H9 (cell line): ENCODE results near the gene SMAD3. TPM values are rescaled to one million over a fixed set of nuclear protein-coding genes. Genes with fewer than 3 reads are reported as not detected.

Experiments
- DNase-seq: peaks from one replicate; pipeline ENCODE4 v3.0.0-alpha.2; 2017
- H2AFZ ChIP-seq: one replicate; pipeline ENCODE4 v1.6.1; 2013; ENCODE audit warnings: mild to moderate bottlenecking, low read length, control low read depth, moderate library complexity
- H2AK5ac ChIP-seq: 2 replicates; pipeline ENCODE4 v1.6.1; 2013; ENCODE audit warnings: low read length, control low read depth, mixed read lengths; ENCODE audit not compliant: insufficient read length
- H2BK120ac ChIP-seq: one replicate; pipeline ENCODE4 v1.6.1; 2013; ENCODE audit warnings: low read depth, mild to moderate bottlenecking, low read length, control low read depth, inconsistent platforms; ENCODE audit not compliant: poor library complexity, severe bottlenecking
- H2BK12ac ChIP-seq: 2 replicates; pipeline ENCODE4 v1.6.1; 2013; ENCODE audit warnings: low read length, control low read depth, mixed read lengths, low read depth; ENCODE audit not compliant: insufficient read length
- H2BK15ac ChIP-seq: 2 replicates; pipeline ENCODE4 v1.6.1; 2013; ENCODE audit warnings: low read depth, low read length, control low read depth
- H2BK20ac ChIP-seq: one replicate; pipeline ENCODE4 v1.6.1; 2013; ENCODE audit warnings: low read depth, mild to moderate bottlenecking, low read length, control low read depth, inconsistent platforms; ENCODE audit not compliant: poor library complexity, severe bottlenecking
- H2BK5ac ChIP-seq: 2 replicates; pipeline ENCODE4 v1.6.1; 2013; ENCODE audit warnings: low read length, control low read depth, mixed read lengths; ENCODE audit not compliant: insufficient read length
- H3K14ac ChIP-seq: 2 replicates; pipeline ENCODE4 v1.6.1; 2013; ENCODE audit warnings: low read length, control low read depth; ENCODE audit not compliant: insufficient read depth
- H3K18ac ChIP-seq: 2 replicates; pipeline ENCODE4 v1.6.1; 2013; ENCODE audit warnings: low read depth, mild to moderate bottlenecking, mixed read lengths, low read length, control low read depth; ENCODE audit not compliant: insufficient read length
- H3K23ac ChIP-seq: 2 replicates; pipeline ENCODE4 v1.6.1; 2013; ENCODE audit warnings: low read length, control low read depth, mixed read lengths, low read depth; ENCODE audit not compliant: insufficient read length
- H3K23me2 ChIP-seq: 2 replicates; pipeline ENCODE4 v1.6.1; 2013; ENCODE audit warnings: low read depth, mild to moderate bottlenecking, mixed read lengths, low read length, control low read depth; ENCODE audit not compliant: insufficient read length, poor library complexity, severe bottlenecking
- H3K27ac ChIP-seq: 2 replicates; pipeline ENCODE4 v1.5.1; 2013; ENCODE audit warnings: low read length, control low read depth, mixed read lengths, low read depth; ENCODE audit not compliant: insufficient read length
- H3K27me3 ChIP-seq: 2 replicates; pipeline ENCODE4 v1.6.1; 2013; ENCODE audit warnings: low read length, control low read depth, inconsistent platforms; ENCODE audit not compliant: insufficient read depth
- H3K4ac ChIP-seq: 2 replicates; pipeline ENCODE4 v1.6.1; 2013; ENCODE audit warnings: low read depth, mild to moderate bottlenecking, control low read depth, inconsistent platforms, low read length, moderate library complexity
- H3K4me1 ChIP-seq: 2 replicates; pipeline ENCODE4 v1.6.1; 2013; ENCODE audit warnings: low read length, control low read depth, inconsistent platforms; ENCODE audit not compliant: insufficient read depth
- H3K4me2 ChIP-seq: 2 replicates; pipeline ENCODE4 v1.6.1; 2013; ENCODE audit warnings: low read length, control low read depth, mixed read lengths; ENCODE audit not compliant: insufficient read length, insufficient read depth
- H3K56ac ChIP-seq: 2 replicates; pipeline ENCODE4 v1.6.1; 2013; ENCODE audit warnings: low read depth, mild to moderate bottlenecking, mixed read lengths, low read length, control low read depth; ENCODE audit not compliant: insufficient read length
- H3K79me1 ChIP-seq: 2 replicates; pipeline ENCODE4 v1.6.1; 2013; ENCODE audit warnings: low read depth, mild to moderate bottlenecking, moderate library complexity, low read length, control low read depth, inconsistent platforms; ENCODE audit not compliant: insufficient read depth, poor library complexity, severe bottlenecking
- H3K79me2 ChIP-seq: 2 replicates; pipeline ENCODE4 v1.6.1; 2013; ENCODE audit warnings: low read length, control low read depth, inconsistent platforms; ENCODE audit not compliant: insufficient read depth
- H3K9ac ChIP-seq: 2 replicates; pipeline ENCODE4 v1.6.1; 2013; ENCODE audit warnings: low read length, control low read depth, mixed read lengths; ENCODE audit not compliant: insufficient read length; ENCODE audit errors: extremely low read depth
- H3K9me3 ChIP-seq: one replicate; pipeline ENCODE4 v1.6.1; 2013; ENCODE audit warnings: low read depth, low read length, inconsistent platforms; ENCODE audit not compliant: control insufficient read depth
- H3T11ph ChIP-seq: one replicate; pipeline ENCODE4 v1.6.1; 2013; ENCODE audit warnings: mild to moderate bottlenecking, low read length, control low read depth, inconsistent platforms
- H4K20me1 ChIP-seq: one replicate; pipeline ENCODE4 v1.6.1; 2013; ENCODE audit not compliant: control insufficient read depth, insufficient read length, insufficient read depth
- H4K5ac ChIP-seq: 2 replicates; pipeline ENCODE4 v1.6.1; 2013; ENCODE audit warnings: low read depth, mild to moderate bottlenecking, mixed read lengths, low read length, control low read depth; ENCODE audit not compliant: insufficient read length
- H4K8ac ChIP-seq: replicated peaks from 2 replicates; pipeline ENCODE4 v1.6.1; 2013; ENCODE audit warnings: low read length, control low read depth, mixed read lengths, low read depth; ENCODE audit not compliant: insufficient read length
- H4K91ac ChIP-seq: 2 replicates; pipeline ENCODE4 v1.6.1; 2013; ENCODE audit warnings: low read depth, mild to moderate bottlenecking, moderate library complexity, mixed read lengths, low read length, control low read depth; ENCODE audit not compliant: insufficient read length
- H3K27ac Mint-ChIP-seq, 3 experiments: 2 replicates in 2 of 3; 3 replicates in 1 of 3; pipeline ENCODE4 v1.8.0; 2020 to 2021; ENCODE audit warnings: mixed read lengths in 3 of 3, mild to moderate bottlenecking in 1 of 3, moderate library complexity in 1 of 3
- H3K27me3 Mint-ChIP-seq: 2 replicates; pipeline ENCODE4 v1.8.0; 2021; ENCODE audit warnings: low read depth, mild to moderate bottlenecking, moderate library complexity, mixed read lengths
- H3K36me3 Mint-ChIP-seq, 3 experiments: 2 replicates in 2 of 3; 3 replicates in 1 of 3; pipeline ENCODE4 v1.8.0; 2020 to 2021; ENCODE audit warnings: low read depth in 3 of 3, mixed read lengths in 3 of 3; ENCODE audit not compliant: insufficient read depth in 1 of 3
- H3K4me1 Mint-ChIP-seq, 2 experiments: 2 replicates each; pipeline ENCODE4 v1.8.0; 2020; ENCODE audit warnings: mixed read lengths in 2 of 2
- H3K4me3 Mint-ChIP-seq, 2 experiments: 2 replicates in 1 of 2; 3 replicates in 1 of 2; pipeline ENCODE4 v1.8.0; 2020 to 2021; ENCODE audit warnings: mild to moderate bottlenecking in 2 of 2, mixed read lengths in 2 of 2, moderate library complexity in 1 of 2
- H3K9me3 Mint-ChIP-seq, 2 experiments: 2 replicates in 1 of 2; 3 replicates in 1 of 2; pipeline ENCODE4 v1.8.0; 2020; ENCODE audit warnings: mild to moderate bottlenecking in 2 of 2, mixed read lengths in 2 of 2, moderate library complexity in 1 of 2
- WGBS: extraction: QIAGEN DNeasy Blood & Tissue Kit; methylation state at CpG from one replicate; pipeline ENCODE4 v1.1.7; 2013; ENCODE audit warnings: missing lambda C conversion rate, low lambda C conversion rate, mixed read lengths; ENCODE audit not compliant: insufficient read length; ENCODE audit errors: extremely low coverage; 5-methylcytosine and 5-hydroxymethylcytosine counted together
- total RNA-seq: library from RNA; stranded (reverse); gene quantifications from 2 replicates; pipeline ENCODE4 v1.2.1, GENCODE V29; 2021
- TF ChIP-seq, protein P1 (sequence below): fragments of 200-600 bp; sonication (generic); conservative IDR thresholded peaks from 3 replicates; pipeline ENCODE4 v1.8.0; 2021; ENCODE audit warnings: antibody characterized with exemption, mild to moderate bottlenecking

Gene SMAD3
- total RNA-seq, 1 experiment from 2014 or later: 26.7 TPM

DNA sequence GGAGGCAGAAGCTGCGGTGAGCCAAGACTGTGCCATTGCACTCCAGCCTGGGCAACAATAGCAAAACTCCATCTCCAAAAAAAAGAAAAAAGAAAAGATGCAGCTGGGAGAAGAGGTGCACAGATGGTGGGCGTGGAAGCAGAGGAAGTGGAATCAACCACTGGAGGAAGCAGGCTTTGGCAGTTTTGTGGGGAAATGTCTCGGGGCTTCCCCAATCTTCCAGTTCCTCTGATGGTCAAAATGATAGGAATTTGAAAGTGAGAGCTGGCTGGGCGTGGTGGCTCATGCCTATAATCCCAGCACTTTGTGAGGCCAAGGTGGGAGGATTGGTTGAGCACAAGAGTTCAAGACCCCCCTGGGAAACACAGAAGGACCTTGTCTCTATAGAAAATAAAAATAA lies 48.1 kb upstream of the SMAD3 start:
- Histone ChIP-seq H2BK20ac (no peak overlapping the region), H3T11ph (no peak overlapping the region), H3K9me3 (no peaks in the 10 kb centered on the region), H4K8ac (no peak overlapping the region), H2BK120ac (no peak overlapping the region), H3K4ac (no peak overlapping the region), H3K56ac (no peak overlapping the region), H2BK15ac (no peak overlapping the region), H3K79me1 (no peaks in the 10 kb centered on the region), H3K14ac (no peak overlapping the region), H2AK5ac (no peak overlapping the region), H2BK5ac (no peak overlapping the region), H3K23ac (no peak overlapping the region), H4K5ac (no peak overlapping the region), H3K23me2 (no peaks in the 10 kb centered on the region), H4K20me1 (no peaks in the 10 kb centered on the region), H3K79me2 (no peaks in the 10 kb centered on the region), H3K27me3 (no peaks in the 10 kb centered on the region), H3K4me2 (no peak overlapping the region), H3K27ac (no peak overlapping the region), H3K4me1 (peaks cover 12% of the 10 kb centered on the region; the same call in 1 of the 2 replicates), H2BK12ac (no peak overlapping the region), H2AFZ (no peak overlapping the region), H3K18ac (no peak overlapping the region), H4K91ac (no peak overlapping the region), H3K9ac (no peak overlapping the region)
- Mint-ChIP-seq H3K4me1 (peaks cover 22 to 38% of the 10 kb centered on the region in 2 experiments), H3K9me3 (no peaks in the 10 kb centered on the region; a peak in 1 of 5 replicates), H3K27ac (no peak overlapping the region), H3K27me3 (peaks cover 2% of the 10 kb centered on the region; the same call in 1 of the 2 replicates), H3K36me3 (no peaks in the 10 kb centered on the region; a peak in 1 of 7 replicates), H3K4me3 (no peak overlapping the region)
- TF ChIP-seq, protein P1, sequence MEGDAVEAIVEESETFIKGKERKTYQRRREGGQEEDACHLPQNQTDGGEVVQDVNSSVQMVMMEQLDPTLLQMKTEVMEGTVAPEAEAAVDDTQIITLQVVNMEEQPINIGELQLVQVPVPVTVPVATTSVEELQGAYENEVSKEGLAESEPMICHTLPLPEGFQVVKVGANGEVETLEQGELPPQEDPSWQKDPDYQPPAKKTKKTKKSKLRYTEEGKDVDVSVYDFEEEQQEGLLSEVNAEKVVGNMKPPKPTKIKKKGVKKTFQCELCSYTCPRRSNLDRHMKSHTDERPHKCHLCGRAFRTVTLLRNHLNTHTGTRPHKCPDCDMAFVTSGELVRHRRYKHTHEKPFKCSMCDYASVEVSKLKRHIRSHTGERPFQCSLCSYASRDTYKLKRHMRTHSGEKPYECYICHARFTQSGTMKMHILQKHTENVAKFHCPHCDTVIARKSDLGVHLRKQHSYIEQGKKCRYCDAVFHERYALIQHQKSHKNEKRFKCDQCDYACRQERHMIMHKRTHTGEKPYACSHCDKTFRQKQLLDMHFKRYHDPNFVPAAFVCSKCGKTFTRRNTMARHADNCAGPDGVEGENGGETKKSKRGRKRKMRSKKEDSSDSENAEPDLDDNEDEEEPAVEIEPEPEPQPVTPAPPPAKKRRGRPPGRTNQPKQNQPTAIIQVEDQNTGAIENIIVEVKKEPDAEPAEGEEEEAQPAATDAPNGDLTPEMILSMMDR: no peak
- no CpG with 5 or more reads among the region's 4 CpGs for WGBS
- DNase-seq: no peak
